Prostate gland (tissue), 2 donors: Measurements from ENCODE around the gene SLC50A1. TPM values are rescaled to one million over a fixed set of nuclear protein-coding genes. Genes with fewer than 3 reads are reported as not detected.
A peak's percentile ranks its signal among the peaks of the same experiment; 100 is the strongest.
"Not testable (repeated sequence)": the region's sequence is repeated elsewhere in the genome, so short reads cannot be mapped to it uniquely, and the experiment has no call there.

ENCODE experiments used
- DNase-seq: peaks from one replicate; pipeline ENCODE4 v3.0.0-alpha.2; 2019; ENCODE audit warnings: low spot score
- H3K27ac ChIP-seq, 2 donors: fragments of 200-600 bp; sonication (generic); 2 replicates each; pipeline ENCODE4 v1.5.1; 2017 to 2019
- H3K27me3 ChIP-seq: fragments of 200-600 bp; sonication (generic); replicated peaks from 2 replicates; pipeline ENCODE4 v1.5.1; 2019; ENCODE audit not compliant: insufficient read depth
- H3K36me3 ChIP-seq, 2 donors: fragments of 200-600 bp; sonication (generic); 1 replicate in 1 of 2; 2 replicates in 1 of 2; pipeline versions ENCODE4 v1.5.1 to v1.8.1; 2017 to 2019
- H3K4me1 ChIP-seq: fragments of 200-600 bp; sonication (generic); replicated peaks from 2 replicates; pipeline ENCODE4 v1.5.1; 2019
- H3K4me3 ChIP-seq, 2 donors: fragments of 200-600 bp; sonication (generic); 2 replicates each; pipeline ENCODE4 v1.5.1; 2017 to 2019
- H3K9me3 ChIP-seq: fragments of 200-600 bp; sonication (generic); 2 replicates; pipeline ENCODE4 v1.5.1; 2017
- CTCF ChIP-seq, 4 experiments: fragments of 200-600 bp in 2 of 4; fragments of 450-650 bp in 2 of 4; sonication (generic) in 2 of 4; IDR thresholded peaks; 1 replicate in 3 of 4; 2 replicates in 1 of 4; pipeline ENCODE4 v1.5.1; 2016 to 2019; ENCODE audit warnings: antibody characterized with exemption in 4 of 4, mild to moderate bottlenecking in 2 of 4, moderate library complexity in 2 of 4
- POLR2A ChIP-seq: fragments of 450-650 bp; IDR thresholded peaks from one replicate; pipeline ENCODE4 v1.6.1; 2016; ENCODE audit warnings: antibody characterized with exemption, mild to moderate bottlenecking
- POLR2AphosphoS5 ChIP-seq: sonication (generic); formaldehyde crosslinking; IDR thresholded peaks from one replicate; pipeline ENCODE4 v1.6.1; 2017; ENCODE audit warnings: antibody characterized with exemption
- WGBS: methylation state at CpG from one replicate; pipeline ENCODE4 v1.1.5; 2018; 5-methylcytosine and 5-hydroxymethylcytosine counted together
- intact Hi-C: fragments of 100-400 bp; cut with DNase I; formaldehyde crosslinking; loops from one replicate; pipeline ENCODE4 v1.14.2; 2022
- total RNA-seq, 2 donors: library from RNA; depleted of rRNA; stranded (reverse); fragments of >200 nt; gene quantifications; one replicate each; pipeline ENCODE4 v1.1.0, GENCODE V29; 2016

SLC50A1 gene
- total RNA-seq, 2 donors from 2014 or later: 26.6 to 48.0 TPM

DNA sequence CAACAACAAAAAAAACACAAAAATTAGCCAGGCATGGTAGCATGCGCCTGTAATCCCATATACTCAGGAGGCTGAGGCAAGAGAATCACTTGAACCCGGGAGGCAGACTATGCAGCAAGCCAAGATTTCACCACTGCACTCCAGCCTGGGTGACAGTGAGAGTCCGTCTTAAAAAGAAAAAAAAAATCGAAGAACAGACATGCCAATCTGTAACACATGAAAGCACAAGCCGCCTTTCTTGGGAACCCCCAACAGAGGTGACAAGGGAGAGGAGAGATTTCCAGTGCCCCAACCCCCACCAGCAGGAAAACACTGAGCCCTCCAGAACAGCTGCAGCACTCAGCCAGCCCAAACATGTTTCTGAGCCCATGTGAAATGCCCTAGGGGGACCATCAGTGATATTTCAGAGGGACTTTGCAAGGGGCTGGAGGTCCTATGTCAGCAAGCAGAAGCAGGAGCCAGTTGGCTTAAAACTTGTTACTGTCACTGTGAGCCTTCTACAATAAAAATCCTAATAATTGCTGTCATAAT lies 22.1 kb upstream of the SLC50A1 start:
- TF ChIP-seq POLR2AphosphoS5 (no peak), POLR2A (no peak)

GRCh38 chr1:155116113-155116764 lies 19.4 kb upstream of the SLC50A1 start:
- TF ChIP-seq CTCF (IDR thresholded peaks at IDR 0.05) (no peak), POLR2AphosphoS5 (no peak), POLR2A (no peak)
- no peaks in the 10 kb centered on the region for H3K9me3 ChIP-seq
- no peak for DNase-seq
- H3K27ac ChIP-seq: no peak overlapping the region
- intact Hi-C loops: no loop called here
- no peak overlapping the region for H3K4me3 ChIP-seq
- WGBS: 36% methylated on average over 5 of the region's 5 CpGs
- no peaks in the 10 kb centered on the region for H3K27me3 ChIP-seq
- H3K4me1 ChIP-seq: no peaks in the 10 kb centered on the region
- no peaks in the 10 kb centered on the region for H3K36me3 ChIP-seq

More for the DNA sequence above, 22.1 kb upstream of the SLC50A1 start:
- Histone ChIP-seq H3K9me3 (no peaks in the 10 kb centered on the region), H3K36me3 (no peaks in the 10 kb centered on the region), H3K27ac (no peak overlapping the region), H3K4me1 (no peaks in the 10 kb centered on the region), H3K27me3 (no peaks in the 10 kb centered on the region), H3K4me3 (no peak overlapping the region)
- intact Hi-C loops: no loop called here
- DNase-seq: no peak
- 59% methylated on average over 5 of the region's 5 CpGs for WGBS

GRCh38 chr1:155117610-155118009 lies 18.0 kb upstream of the SLC50A1 start:
- H3K27me3 ChIP-seq: no peaks in the 10 kb centered on the region
- TF ChIP-seq POLR2AphosphoS5: no peak
- no peak for TF ChIP-seq CTCF (IDR thresholded peaks at IDR 0.05)
- TF ChIP-seq POLR2A: no peak
- intact Hi-C loops: no loop called here
- no peak overlapping the region for H3K4me3 ChIP-seq
- no peak overlapping the region for H3K27ac ChIP-seq
- 40% methylated on average over 4 of the region's 4 CpGs for WGBS
- H3K36me3 ChIP-seq: no peaks in the 10 kb centered on the region
- H3K9me3 ChIP-seq: no peaks in the 10 kb centered on the region
- no peak for DNase-seq
- no peaks in the 10 kb centered on the region for H3K4me1 ChIP-seq

DNA sequence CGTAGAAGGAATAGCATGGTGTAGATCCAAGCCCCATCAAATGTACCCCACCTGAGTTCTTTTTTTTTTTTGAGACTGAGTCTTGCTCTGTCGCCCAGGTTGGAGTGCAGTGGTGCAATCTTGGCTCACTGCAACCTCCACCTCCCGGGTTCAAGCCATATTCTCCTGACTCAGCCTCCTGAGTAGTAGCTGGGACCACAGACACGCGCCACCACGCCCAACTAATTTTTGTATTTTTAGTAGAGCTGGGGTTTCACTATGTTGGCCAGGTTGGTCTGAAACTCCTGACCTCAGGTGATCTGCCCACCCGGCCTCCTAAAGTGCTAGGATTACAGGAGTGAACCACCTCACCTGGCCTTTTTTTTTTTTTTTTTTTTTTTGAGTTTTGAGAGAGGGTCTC lies 17.6 kb upstream of the SLC50A1 start:
- DNase-seq, H3K4me3 ChIP-seq, H3K27ac ChIP-seq, intact Hi-C loops, H3K4me1 ChIP-seq, H3K36me3 ChIP-seq, H3K9me3 ChIP-seq, H3K27me3 ChIP-seq: not testable (repeated sequence)
- 90% methylated on average over 7 of the region's 7 CpGs for WGBS

GRCh38 chr1:155120253-155120652 lies 15.4 kb upstream of the SLC50A1 start:
- no peak overlapping the region for H3K4me3 ChIP-seq
- intact Hi-C loops: no loop called here
- H3K27me3 ChIP-seq: no peaks in the 10 kb centered on the region
- TF ChIP-seq POLR2A: peak; percentile 45
- no peak for TF ChIP-seq CTCF (IDR thresholded peaks at IDR 0.05)
- TF ChIP-seq POLR2AphosphoS5: peak; percentile 81
- H3K27ac ChIP-seq: peak overlapping the region; percentile 63 to 72
- no peaks in the 10 kb centered on the region for H3K9me3 ChIP-seq
- H3K36me3 ChIP-seq: no peaks in the 10 kb centered on the region
- no peaks in the 10 kb centered on the region for H3K4me1 ChIP-seq
- peak; percentile 54 for DNase-seq
- WGBS: 44% methylated on average over 6 of the region's 6 CpGs

- Histone ChIP-seq H3K4me1 (peaks cover 6% of the 10 kb centered on the region), H3K27me3 (no peaks in the 10 kb centered on the region), H3K9me3 (no peaks in the 10 kb centered on the region), H3K4me3 (no peak overlapping the region), H3K36me3 (no peaks in the 10 kb centered on the region), H3K27ac (peak overlapping the region in 1 of 2 donors; percentile 72)
- TF ChIP-seq POLR2AphosphoS5 (no peak), POLR2A (no peak), CTCF (IDR thresholded peaks at IDR 0.05) (no peak)
- no peak for DNase-seq
- intact Hi-C loops: no loop called here
- WGBS: 85% methylated on average over 2 of the region's 2 CpGs
Observed at GRCh38 chr1:155121249-155121648, 14.4 kb upstream of the SLC50A1 start.
